IMR-90 (cell line): Measurements from ENCODE around the gene RAB31. TPM values are rescaled to one million over a fixed set of nuclear protein-coding genes. Genes with fewer than 3 reads are reported as not detected.

ENCODE experiments used
- ATAC-seq: fragments of 200-7000 bp; cut with Tn5 transposase; 2 replicates; pipeline ENCODE4 v1.9.1; 2020; ENCODE audit warnings: low read depth, mild to moderate bottlenecking, moderate library complexity
- BruUV-seq: library from RNA; stranded (reverse); fragments of 400-500 nt; replicated peaks from 2 replicates; lab custom pipeline; 2021; lab: Mats Ljungman, UMichigan
- CTCF ChIA-PET: fragments of 300-600 bp; formaldehyde crosslinking; extraction: SDS; loops from one replicate; lab custom pipeline; 2021; ENCODE audit warnings: antibody characterized with exemption; lab: Yijun Ruan, JAX
- POLR2A ChIA-PET: fragments of 300-600 bp; sonication (Branson Sonifier 250); formaldehyde crosslinking; loops from one replicate; lab custom pipeline; 2022; ENCODE audit warnings: antibody characterized with exemption; ENCODE audit not compliant: unreplicated experiment; lab: Charles Lee
- DNase-seq: peaks from one replicate; pipeline ENCODE4 v3.0.0; 2013
- H2AFZ ChIP-seq: replicated peaks from 2 replicates; pipeline ENCODE3; 2013; ENCODE audit warnings: low read length, mild to moderate bottlenecking; ENCODE audit not compliant: poor library complexity
- H2AK5ac ChIP-seq: 2 replicates; pipeline ENCODE4 v1.6.1; 2013; ENCODE audit warnings: low read depth, low read length, inconsistent platforms
- H2AK9ac ChIP-seq: replicated peaks from 2 replicates; pipeline ENCODE3; 2013; ENCODE audit warnings: mild to moderate bottlenecking, low read depth, low read length, moderate library complexity; ENCODE audit not compliant: poor library complexity
- H2BK120ac ChIP-seq: 2 replicates; pipeline ENCODE4 v1.6.1; 2013; ENCODE audit warnings: low read depth, low read length, inconsistent platforms
- H2BK15ac ChIP-seq: 3 replicates; pipeline ENCODE4 v1.6.1; 2013; ENCODE audit warnings: low read depth, low read length, inconsistent platforms
- H2BK20ac ChIP-seq: 2 replicates; pipeline ENCODE4 v1.6.1; 2013; ENCODE audit warnings: low read depth, mild to moderate bottlenecking, inconsistent platforms, low read length, moderate library complexity
- H2BK5ac ChIP-seq: 2 replicates; pipeline ENCODE4 v1.6.1; 2013; ENCODE audit warnings: mild to moderate bottlenecking, low read depth, low read length, inconsistent platforms; ENCODE audit not compliant: poor library complexity, severe bottlenecking
- H3K14ac ChIP-seq: replicated peaks from 2 replicates; pipeline ENCODE4 v1.6.1; 2013; ENCODE audit warnings: low read depth, low read length, inconsistent platforms
- H3K18ac ChIP-seq: 2 replicates; pipeline ENCODE4 v1.6.1; 2013; ENCODE audit warnings: low read depth, low read length, control low read depth
- H3K23ac ChIP-seq: 2 replicates; pipeline ENCODE4 v1.6.1; 2013; ENCODE audit warnings: low read depth, low read length, inconsistent platforms
- H3K27ac ChIP-seq: 2 replicates; pipeline ENCODE4 v1.5.1; 2013; ENCODE audit warnings: mild to moderate bottlenecking, control low read depth, low read length; ENCODE audit not compliant: insufficient read depth
- H3K27me3 ChIP-seq: 2 replicates; pipeline ENCODE4 v1.6.1; 2013; ENCODE audit warnings: low read length; ENCODE audit not compliant: control insufficient read depth, insufficient read depth
- H3K36me3 ChIP-seq: 2 replicates; pipeline ENCODE4 v1.6.1; 2013; ENCODE audit warnings: low read length, mixed read lengths; ENCODE audit not compliant: control insufficient read depth, insufficient read depth
- H3K4ac ChIP-seq: 2 replicates; pipeline ENCODE4 v1.6.1; 2013; ENCODE audit warnings: low read depth, low read length, inconsistent platforms
- H3K4me1 ChIP-seq: 2 replicates; pipeline ENCODE4 v1.6.1; 2013; ENCODE audit warnings: low read length, mixed read lengths; ENCODE audit not compliant: control insufficient read depth, insufficient read depth
- H3K4me2 ChIP-seq: 2 replicates; pipeline ENCODE4 v1.6.1; 2013; ENCODE audit warnings: low read depth, mild to moderate bottlenecking, control low read depth, low read length, moderate library complexity
- H3K4me3 ChIP-seq: 2 replicates; pipeline ENCODE4 v1.5.1; 2013; ENCODE audit warnings: low read depth, mild to moderate bottlenecking, control low read depth, low read length, moderate library complexity; ENCODE audit not compliant: insufficient read depth
- H3K56ac ChIP-seq: 2 replicates; pipeline ENCODE4 v1.6.1; 2013; ENCODE audit warnings: low read length, inconsistent platforms; ENCODE audit not compliant: insufficient read depth; ENCODE audit errors: extremely low read depth
- H3K79me1 ChIP-seq, 2 experiments: 2 replicates each; pipeline ENCODE4 v1.6.1; 2013; ENCODE audit warnings: low read length in 2 of 2, inconsistent platforms in 1 of 2, low read depth in 1 of 2
- H3K9ac ChIP-seq: 2 replicates; pipeline ENCODE4 v1.6.1; 2013; ENCODE audit warnings: low read depth, low read length, control low read depth
- H3K9me1 ChIP-seq: 2 replicates; pipeline ENCODE4 v1.6.1; 2013; ENCODE audit warnings: low read length, inconsistent platforms; ENCODE audit not compliant: insufficient read depth
- H3K9me3 ChIP-seq: 2 replicates; pipeline ENCODE4 v1.6.1; 2013; ENCODE audit warnings: low read length; ENCODE audit not compliant: control insufficient read depth, insufficient read depth
- H4K20me1 ChIP-seq: 2 replicates; pipeline ENCODE4 v1.6.1; 2013; ENCODE audit warnings: low read length, inconsistent platforms; ENCODE audit not compliant: insufficient read depth
- H4K5ac ChIP-seq: 2 replicates; pipeline ENCODE4 v1.6.1; 2013; ENCODE audit warnings: mild to moderate bottlenecking, low read depth, low read length, control low read depth
- H4K8ac ChIP-seq, 2 experiments: 2 replicates each; pipeline ENCODE4 v1.6.1; 2013; ENCODE audit warnings: low read depth in 2 of 2, low read length in 2 of 2, control low read depth in 1 of 2, inconsistent platforms in 1 of 2
- H4K91ac ChIP-seq: 2 replicates; pipeline ENCODE4 v1.6.1; 2013; ENCODE audit warnings: low read depth, low read length, inconsistent platforms; ENCODE audit not compliant: insufficient read depth
- BHLHE40 ChIP-seq: fragments of 150-350 bp; IDR thresholded peaks from 2 replicates; pipeline ENCODE4 v1.6.1; 2016; ENCODE audit warnings: mild to moderate bottlenecking, low read depth, low read length
- CEBPB ChIP-seq: IDR thresholded peaks from 2 replicates; pipeline ENCODE4 v1.6.1; 2012; ENCODE audit warnings: low read depth, low read length, improper control_type of control experiment
- CHD1 ChIP-seq: IDR thresholded peaks from 2 replicates; pipeline ENCODE4 v1.6.1; 2012; ENCODE audit warnings: low read depth, low read length, improper control_type of control experiment
- FOS ChIP-seq: fragments of 150-350 bp; IDR thresholded peaks from 2 replicates; pipeline ENCODE4 v1.6.1; 2016; ENCODE audit warnings: low read depth, low read length
- MXI1 ChIP-seq: IDR thresholded peaks from 2 replicates; pipeline ENCODE4 v1.6.1; 2012; ENCODE audit warnings: low read depth, mild to moderate bottlenecking, low read length, moderate library complexity, borderline replicate concordance
- NFE2L2 ChIP-seq: fragments of 150-350 bp; IDR thresholded peaks from 2 replicates; pipeline ENCODE4 v1.6.1; 2016; ENCODE audit warnings: low read depth, mild to moderate bottlenecking, low read length
- POLR2A ChIP-seq: IDR thresholded peaks from 2 replicates; pipeline ENCODE4 v1.6.1; 2012; ENCODE audit warnings: mild to moderate bottlenecking, low read depth, low read length
- RAD21 ChIP-seq: IDR thresholded peaks from 2 replicates; pipeline ENCODE4 v1.6.1; 2012; ENCODE audit warnings: low read length, improper control_type of control experiment
- RFX5 ChIP-seq: IDR thresholded peaks from 2 replicates; pipeline ENCODE4 v1.8.0; 2012; ENCODE audit warnings: low read depth, mild to moderate bottlenecking, low read length, moderate library complexity
- SMC3 ChIP-seq: fragments of 150-350 bp; IDR thresholded peaks from 2 replicates; pipeline ENCODE4 v1.6.1; 2016; ENCODE audit warnings: low read depth, mild to moderate bottlenecking, antibody characterized with exemption, low read length, moderate library complexity
- WGBS, 2 experiments: methylation state at CpG; one replicate each; pipeline versions ENCODE4 v1.1.5 to v1.1.7; 2013; ENCODE audit warnings: missing lambda C conversion rate in 2 of 2; ENCODE audit not compliant: insufficient read length in 1 of 2; ENCODE audit errors: extremely low coverage in 2 of 2; 5-methylcytosine and 5-hydroxymethylcytosine counted together
- dilution Hi-C: fragments of 300-500 bp; cut with HindIII; formaldehyde crosslinking; loops from one replicate; pipeline ENCODE4 v1.14.3; 2018; ENCODE audit warnings: low sequenced_read_pairs; ENCODE audit not compliant: unreplicated experiment
- in situ Hi-C: fragments of 300-500 bp; cut with MboI; formaldehyde crosslinking; loops from 3 replicates; pipeline ENCODE4 v1.14.3; 2019; ENCODE audit warnings: low sequenced_read_pairs, inconsistent platforms, mixed read lengths
- intact Hi-C: fragments of 100-400 bp; cut with micrococcal nuclease; formaldehyde crosslinking; loops from 2 replicates; pipeline ENCODE4 v1.10.0; 2022
- polyA plus RNA-seq, 3 experiments: library from polyadenylated mRNA; depleted of rRNA; stranded (reverse); fragments of >200 nt; gene quantifications; 2 replicates each; pipeline ENCODE4 v1.2.3, GENCODE V29; 2012; ENCODE audit warnings: low replicate concordance in 1 of 3
- total RNA-seq: library from RNA; depleted of rRNA; stranded (reverse); fragments of >200 nt; gene quantifications from 2 replicates; pipeline ENCODE4 v1.2.3, GENCODE V29; 2012
- TF ChIP-seq, protein P1 (sequence below): fragments of 150-350 bp; IDR thresholded peaks from 2 replicates; pipeline ENCODE4 v1.6.1; 2016; ENCODE audit warnings: low read depth, mild to moderate bottlenecking, low read length, moderate library complexity, borderline replicate concordance
- TF ChIP-seq, protein P2 (sequence below): fragments of 150-350 bp; IDR thresholded peaks from 2 replicates; pipeline ENCODE4 v1.6.1; 2017; ENCODE audit warnings: mild to moderate bottlenecking, antibody characterized with exemption, low read length, low read depth
- TF ChIP-seq, protein P3 (sequence below): conservative IDR thresholded peaks from 2 replicates; pipeline ENCODE4 v1.5.1; 2012; ENCODE audit warnings: mild to moderate bottlenecking, low read depth, low read length, improper control_type of control experiment

Gene RAB31
- total and polyA plus RNA-seq, 2 of the 4 experiments (the other 2 are of a cell fraction) = 13.8 to 26.9 TPM

DNA sequence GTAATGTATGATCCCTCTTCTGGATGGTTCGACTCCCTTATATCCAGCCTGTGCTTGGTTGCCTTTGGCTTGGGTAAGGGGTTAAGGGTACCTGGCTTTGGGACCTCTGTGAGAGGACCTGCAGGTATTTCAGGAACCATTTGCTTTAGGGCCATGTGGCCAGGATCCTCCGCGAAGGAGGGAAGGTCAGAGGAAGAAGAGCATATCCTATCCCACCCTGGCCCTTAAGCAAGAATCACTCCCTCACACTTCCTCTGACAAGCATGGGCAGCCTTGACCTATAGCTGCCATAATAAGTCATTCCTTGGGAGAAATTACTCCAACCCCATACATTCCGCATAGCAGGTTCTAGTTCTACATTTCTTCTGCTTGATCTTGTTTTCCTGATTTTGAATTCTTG is 118.6 kb downstream of the RAB31 start (continued):
- TF ChIP-seq, protein P1, sequence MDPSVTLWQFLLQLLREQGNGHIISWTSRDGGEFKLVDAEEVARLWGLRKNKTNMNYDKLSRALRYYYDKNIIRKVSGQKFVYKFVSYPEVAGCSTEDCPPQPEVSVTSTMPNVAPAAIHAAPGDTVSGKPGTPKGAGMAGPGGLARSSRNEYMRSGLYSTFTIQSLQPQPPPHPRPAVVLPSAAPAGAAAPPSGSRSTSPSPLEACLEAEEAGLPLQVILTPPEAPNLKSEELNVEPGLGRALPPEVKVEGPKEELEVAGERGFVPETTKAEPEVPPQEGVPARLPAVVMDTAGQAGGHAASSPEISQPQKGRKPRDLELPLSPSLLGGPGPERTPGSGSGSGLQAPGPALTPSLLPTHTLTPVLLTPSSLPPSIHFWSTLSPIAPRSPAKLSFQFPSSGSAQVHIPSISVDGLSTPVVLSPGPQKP = no peak

DNA sequence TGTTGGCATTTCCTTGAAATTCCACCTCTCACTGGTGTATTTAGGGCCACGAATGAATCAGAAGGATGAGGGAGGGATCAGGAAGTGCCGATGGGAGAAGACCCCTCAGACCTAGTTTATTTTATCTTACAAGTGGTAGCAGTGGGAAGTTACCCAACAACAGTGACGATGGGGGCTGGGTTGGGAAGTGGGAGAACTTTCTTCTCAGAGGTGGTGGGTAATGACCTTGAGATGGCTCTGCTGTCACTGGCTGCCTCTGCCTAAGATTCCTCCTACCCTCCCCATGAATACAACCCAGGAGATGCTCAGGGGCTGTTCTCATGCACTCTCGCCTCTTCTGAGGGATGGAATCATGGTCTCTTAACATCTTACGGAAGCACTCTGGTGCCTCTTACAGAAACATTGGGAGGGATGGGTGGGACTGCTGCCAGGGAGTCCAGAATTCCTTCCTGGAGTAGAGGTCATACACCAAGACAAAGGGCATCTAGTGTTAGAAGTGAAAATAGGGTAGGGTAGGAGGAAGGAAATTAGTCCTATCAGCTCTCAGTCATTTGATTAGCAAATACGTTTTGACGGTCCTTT is 119.2 kb downstream of the RAB31 start:
- POLR2A ChIA-PET = no interaction called here
- dilution Hi-C loops (no loop called here), in situ Hi-C loops (no loop called here), intact Hi-C loops (loop anchor here (5.0 kb wide), 1 partner anchor 90 kb away; no protein-coding TSS in a partner anchor)
- Histone ChIP-seq H3K27me3 (no peaks in the 10 kb centered on the region), H3K4me3 (no peak overlapping the region), H2AK5ac (peak overlapping the region; percentile 99), H3K4me1 (peaks cover 32% of the 10 kb centered on the region), H3K4ac (peak overlapping the region; percentile 89), H3K9ac (no peak overlapping the region), H3K36me3 (0 out of 2 replicates have a peak, but pooled peaks cover 3% of the 10 kb centered on the region), H3K18ac (peak overlapping the region; percentile 91), H4K91ac (peak overlapping the region; percentile 77), H4K8ac (peak overlapping the region; percentile 2 to 70; a peak in 2 of 4 replicates), H3K9me1 (peaks cover 35% of the 10 kb centered on the region), H2BK5ac (peak overlapping the region; percentile 96), H2AK9ac (peak overlapping the region; percentile 5), H2BK20ac (peak overlapping the region; percentile 85), H3K23ac (peak overlapping the region; percentile 13; the same call in 1 of the 2 replicates), H4K5ac (peak overlapping the region; percentile 1), H3K4me2 (no peak overlapping the region; the same call in 1 of the 2 replicates), H3K27ac (peak overlapping the region; percentile 51), H4K20me1 (0 out of 2 replicates have a peak, but pooled peaks cover 3% of the 10 kb centered on the region), H3K56ac (no peak overlapping the region), H3K79me1 (peaks cover 37 to 78% of the 10 kb centered on the region in 2 experiments), H2BK15ac (peak overlapping the region; percentile 69), H2BK120ac (peak overlapping the region; percentile 87), H3K14ac (peak overlapping the region; percentile 67), H2AFZ (no peak overlapping the region), H3K9me3 (no peaks in the 10 kb centered on the region)
- ATAC-seq (no peak), DNase-seq (no peak)
- no CpG with 5 or more reads among the region's 7 CpGs for WGBS, 2 experiments
- BruUV-seq = no TSS peak
- CTCF ChIA-PET = no interaction called here
- no peak for TF ChIP-seq SMC3
- TF ChIP-seq NFE2L2 = no peak
- TF ChIP-seq, protein P2, sequence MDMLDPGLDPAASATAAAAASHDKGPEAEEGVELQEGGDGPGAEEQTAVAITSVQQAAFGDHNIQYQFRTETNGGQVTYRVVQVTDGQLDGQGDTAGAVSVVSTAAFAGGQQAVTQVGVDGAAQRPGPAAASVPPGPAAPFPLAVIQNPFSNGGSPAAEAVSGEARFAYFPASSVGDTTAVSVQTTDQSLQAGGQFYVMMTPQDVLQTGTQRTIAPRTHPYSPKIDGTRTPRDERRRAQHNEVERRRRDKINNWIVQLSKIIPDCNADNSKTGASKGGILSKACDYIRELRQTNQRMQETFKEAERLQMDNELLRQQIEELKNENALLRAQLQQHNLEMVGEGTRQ = no peak
- TF ChIP-seq CEBPB = no peak
- TF ChIP-seq, protein P3, sequence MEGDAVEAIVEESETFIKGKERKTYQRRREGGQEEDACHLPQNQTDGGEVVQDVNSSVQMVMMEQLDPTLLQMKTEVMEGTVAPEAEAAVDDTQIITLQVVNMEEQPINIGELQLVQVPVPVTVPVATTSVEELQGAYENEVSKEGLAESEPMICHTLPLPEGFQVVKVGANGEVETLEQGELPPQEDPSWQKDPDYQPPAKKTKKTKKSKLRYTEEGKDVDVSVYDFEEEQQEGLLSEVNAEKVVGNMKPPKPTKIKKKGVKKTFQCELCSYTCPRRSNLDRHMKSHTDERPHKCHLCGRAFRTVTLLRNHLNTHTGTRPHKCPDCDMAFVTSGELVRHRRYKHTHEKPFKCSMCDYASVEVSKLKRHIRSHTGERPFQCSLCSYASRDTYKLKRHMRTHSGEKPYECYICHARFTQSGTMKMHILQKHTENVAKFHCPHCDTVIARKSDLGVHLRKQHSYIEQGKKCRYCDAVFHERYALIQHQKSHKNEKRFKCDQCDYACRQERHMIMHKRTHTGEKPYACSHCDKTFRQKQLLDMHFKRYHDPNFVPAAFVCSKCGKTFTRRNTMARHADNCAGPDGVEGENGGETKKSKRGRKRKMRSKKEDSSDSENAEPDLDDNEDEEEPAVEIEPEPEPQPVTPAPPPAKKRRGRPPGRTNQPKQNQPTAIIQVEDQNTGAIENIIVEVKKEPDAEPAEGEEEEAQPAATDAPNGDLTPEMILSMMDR = no peak
- no peak for TF ChIP-seq MXI1
- no peak for TF ChIP-seq POLR2A
- TF ChIP-seq RAD21 = no peak
- no peak for TF ChIP-seq RFX5
- TF ChIP-seq CHD1 = no peak
- no peak for TF ChIP-seq FOS
- no peak for TF ChIP-seq BHLHE40
